GM04503 (cell line): ENCODE results near the gene ADTRP.
"Not testable (repeated sequence)": the region's sequence is repeated elsewhere in the genome, so short reads cannot be mapped to it uniquely, and the experiment has no call there.

ENCODE experiments used
- DNase-seq: peaks from one replicate; pipeline ENCODE4 v3.0.0-alpha.2; 2012; ENCODE audit warnings: low read depth

ADTRP gene

DNA sequence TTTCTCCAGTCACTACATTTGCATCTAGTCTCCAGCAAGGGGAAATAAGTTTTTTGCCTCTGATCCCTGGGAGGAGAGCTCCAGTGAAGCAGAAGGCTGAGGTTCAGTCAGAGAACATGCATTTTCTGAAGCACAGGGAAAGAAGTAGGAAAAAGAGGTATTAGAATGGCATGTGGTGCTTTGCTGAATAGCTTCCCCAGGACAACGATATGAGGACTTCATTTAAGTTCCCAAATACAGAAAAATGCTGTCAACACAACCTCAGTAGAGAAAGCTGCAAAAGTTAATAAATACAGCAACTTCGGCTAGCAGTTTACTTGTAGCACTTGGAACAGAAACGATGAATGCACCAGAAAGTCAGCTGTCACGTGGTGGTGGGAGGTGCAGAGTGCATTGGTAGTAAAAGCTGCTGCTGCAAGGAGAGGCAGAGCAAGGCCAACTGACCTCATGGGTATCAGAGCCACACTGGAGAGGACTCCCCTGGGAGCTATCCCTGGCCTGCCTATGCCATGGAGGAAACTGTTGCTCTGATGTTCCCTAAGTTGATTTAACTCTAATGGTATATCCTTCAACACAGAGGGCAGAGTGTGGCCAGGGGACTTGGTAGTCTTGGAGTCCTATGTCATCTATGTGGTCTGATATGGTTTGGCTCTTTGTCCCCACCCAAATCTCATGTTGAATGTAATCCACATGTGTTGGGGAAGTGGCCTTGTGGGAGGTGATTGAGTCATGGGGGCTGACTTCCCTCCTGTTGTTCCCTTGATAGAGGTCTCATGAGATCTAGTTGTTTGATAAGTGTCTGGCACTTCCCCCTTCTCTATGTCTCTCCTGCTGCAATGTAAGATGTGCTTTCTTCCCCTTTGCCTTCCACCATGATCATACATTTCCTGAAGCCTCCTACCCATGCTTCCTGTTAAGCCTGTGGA, 85.9 kb downstream of the ADTRP start:
- DNase-seq, result no peak

DNA sequence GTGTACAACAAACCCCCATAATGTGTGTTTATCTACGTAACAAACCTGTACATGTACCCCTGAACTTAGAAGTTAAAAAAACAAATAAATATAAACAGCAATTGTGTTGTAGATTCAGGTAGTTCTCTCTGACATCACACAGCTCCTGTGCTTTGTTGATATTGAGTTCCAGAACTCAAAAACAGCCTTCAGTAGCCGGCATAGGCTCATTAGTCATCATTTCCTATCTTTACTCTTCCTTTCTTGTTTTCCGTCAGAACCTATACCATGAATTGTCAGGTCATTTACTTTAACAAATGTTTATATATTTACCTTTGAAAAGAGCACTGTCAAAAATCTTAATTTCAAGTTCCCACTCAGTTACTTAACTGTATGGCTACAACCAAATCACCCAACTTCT, 88.8 kb downstream of the ADTRP start:
- DNase-seq, result no peak

DNA sequence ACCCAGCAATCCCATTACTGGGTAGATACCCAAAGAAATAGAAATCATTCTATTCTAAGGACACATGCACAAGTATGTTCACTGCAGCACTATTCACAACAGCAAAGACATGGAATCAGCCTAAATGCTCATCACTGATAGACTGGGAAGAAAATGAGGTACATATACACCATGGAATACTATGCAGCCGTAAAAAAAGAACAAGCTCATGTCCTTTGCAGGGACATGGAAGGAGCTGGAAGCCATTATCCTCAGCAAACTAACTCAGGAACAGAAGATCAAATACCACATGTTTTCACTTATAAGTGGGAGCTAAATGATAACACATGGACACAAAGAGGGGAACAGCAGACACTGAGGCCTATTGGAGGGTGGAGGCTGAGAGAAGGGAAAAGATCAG, 89.2 kb downstream of the ADTRP start:
- not testable (repeated sequence) for DNase-seq

DNA sequence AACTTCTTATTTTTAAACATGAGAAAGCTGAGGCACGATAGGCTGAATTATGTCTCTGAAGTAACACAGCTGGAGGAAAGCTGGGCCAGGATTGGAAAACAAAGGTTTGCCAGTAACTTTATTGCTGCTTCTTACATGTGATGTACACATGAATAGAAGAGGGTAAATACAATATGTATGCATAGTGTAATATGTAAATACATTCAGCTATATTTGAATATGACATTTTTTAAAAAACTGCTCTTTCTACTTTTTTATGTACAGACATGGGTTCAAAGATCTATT, 90.2 kb downstream of the ADTRP start:
- no peak for DNase-seq

DNA sequence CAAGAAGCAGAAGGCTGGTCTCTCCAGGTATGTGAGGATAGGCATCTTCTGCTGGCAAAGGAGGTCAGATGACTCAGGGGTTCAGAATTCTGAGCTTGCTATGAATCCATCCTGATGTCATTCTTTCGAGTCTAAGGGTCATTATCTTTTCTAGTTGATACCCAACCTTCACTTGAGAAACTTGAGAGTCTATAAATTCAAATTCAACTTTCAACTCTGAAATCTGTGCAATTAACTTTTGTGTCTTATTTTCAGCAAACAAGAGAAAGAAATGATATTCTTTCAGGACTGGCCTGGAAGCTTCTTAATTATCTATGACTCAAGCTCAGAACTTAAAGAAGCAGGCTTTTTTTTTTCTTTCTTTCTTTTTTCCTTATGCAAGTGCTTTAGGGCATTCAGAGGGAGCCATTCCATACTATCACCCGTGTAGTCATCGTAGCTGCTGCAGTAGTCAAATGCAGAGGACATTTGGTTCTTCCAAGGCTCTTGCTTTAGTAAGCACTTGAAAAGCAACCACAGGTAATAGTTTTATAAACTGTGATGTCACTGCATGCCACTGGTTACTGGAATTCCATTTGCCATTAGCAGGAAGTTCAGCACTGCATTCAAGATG, 93.0 kb downstream of the ADTRP start:
- DNase-seq, result peak; percentile 41

DNA sequence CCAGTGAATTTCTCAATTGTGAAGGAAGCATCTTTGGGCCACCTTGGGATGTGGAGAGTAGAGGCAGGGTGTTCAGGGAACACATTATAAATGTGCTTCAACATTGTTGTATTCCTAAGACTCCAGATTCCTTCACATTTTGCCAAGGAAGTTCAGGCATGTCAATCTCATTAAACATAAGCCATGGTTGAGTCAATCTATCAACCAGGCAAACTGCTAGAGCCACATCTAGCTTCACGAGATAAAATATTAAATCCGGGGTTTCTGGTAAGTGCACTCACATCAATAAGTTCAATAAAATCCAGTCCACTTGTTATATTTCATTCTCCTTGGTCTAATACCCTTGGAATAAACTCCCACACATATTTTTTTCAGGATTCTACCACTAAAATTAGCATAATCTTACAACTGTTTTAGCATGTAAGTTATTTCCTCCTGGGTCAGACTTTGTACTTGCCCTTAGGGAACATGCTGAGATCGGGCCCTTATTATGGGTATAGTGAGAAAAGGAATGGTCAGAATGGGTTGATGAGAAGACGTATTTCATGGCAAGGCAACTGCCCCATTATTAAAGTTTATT, 93.6 kb downstream of the ADTRP start:
- no peak for DNase-seq

DNA sequence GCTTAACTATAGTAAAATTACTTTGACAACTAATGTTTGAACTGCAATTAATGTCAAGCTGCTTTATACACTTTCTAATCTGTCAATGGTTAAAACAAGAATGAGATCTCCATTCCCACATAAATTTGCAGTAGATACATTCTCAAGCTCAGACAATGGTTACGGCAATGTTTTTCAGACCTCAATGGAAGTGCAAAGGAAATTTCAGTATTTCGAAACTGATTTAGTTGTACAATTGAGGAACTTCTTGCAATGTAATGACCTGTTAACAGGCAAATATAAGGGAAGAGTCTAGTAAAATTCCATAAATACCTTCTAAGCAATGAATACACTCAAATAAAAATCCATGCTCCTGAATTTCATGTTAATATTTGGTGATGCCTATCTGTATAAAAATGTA, 94.7 kb downstream of the ADTRP start:
- DNase-seq, result no peak

DNA sequence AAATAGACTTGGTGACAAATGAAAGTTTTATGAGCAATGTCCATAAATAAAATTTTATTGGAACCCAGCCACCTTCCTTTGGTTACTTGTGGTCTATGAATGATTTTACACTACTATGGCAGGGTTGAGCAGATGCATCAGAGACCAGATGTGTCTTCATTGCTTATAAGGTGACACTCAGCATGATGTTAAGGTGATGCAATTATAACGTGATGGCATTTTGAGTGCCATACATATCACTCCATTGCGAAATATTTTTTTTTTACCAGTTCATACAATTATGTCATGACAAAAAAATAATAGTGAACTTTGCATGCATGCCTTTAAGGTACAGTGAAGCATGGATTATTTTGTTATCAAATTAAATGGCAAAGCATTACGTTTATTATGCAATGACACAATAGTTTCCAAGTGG, 96.0 kb downstream of the ADTRP start:
- DNase-seq, result no peak

DNA sequence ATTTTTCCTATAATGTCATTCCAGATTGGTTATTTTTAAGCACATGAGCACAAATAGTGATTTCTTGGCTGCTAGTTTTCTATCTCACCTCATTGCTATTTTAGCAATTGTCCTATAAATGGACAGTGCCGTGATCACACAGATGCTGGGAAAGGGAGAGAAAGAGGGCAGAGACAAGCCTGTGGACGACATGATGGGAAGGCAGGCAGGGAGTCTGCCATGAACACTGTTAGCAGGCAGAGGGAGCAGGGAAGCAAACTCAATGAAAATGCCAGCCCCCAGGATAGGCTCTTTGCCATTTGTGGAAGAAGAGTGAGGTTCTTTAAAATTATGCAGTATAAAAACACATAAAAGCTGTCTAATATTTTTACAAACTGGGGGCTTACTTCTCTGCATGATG, 96.8 kb downstream of the ADTRP start:
- DNase-seq, result no peak

DNA sequence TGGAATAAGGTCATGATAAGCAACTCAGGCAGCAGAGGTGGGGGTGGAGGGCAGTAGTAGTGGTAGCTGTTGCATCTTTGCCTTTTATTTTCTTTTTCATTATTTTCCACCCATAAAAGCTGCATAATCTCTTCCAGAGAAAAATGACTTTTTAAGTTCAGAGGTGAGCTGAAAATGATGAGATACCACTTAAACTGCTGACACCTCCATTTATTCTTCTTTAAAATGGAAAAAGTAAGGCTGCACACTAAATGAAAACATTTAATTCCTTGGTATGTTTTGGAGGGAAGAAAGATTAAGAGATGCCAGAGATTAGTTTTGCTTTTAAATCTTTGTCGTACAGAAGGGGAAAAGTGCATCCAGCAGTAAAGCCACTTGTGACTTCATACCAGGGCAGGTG, 97.2 kb downstream of the ADTRP start:
- DNase-seq, result no peak

DNA sequence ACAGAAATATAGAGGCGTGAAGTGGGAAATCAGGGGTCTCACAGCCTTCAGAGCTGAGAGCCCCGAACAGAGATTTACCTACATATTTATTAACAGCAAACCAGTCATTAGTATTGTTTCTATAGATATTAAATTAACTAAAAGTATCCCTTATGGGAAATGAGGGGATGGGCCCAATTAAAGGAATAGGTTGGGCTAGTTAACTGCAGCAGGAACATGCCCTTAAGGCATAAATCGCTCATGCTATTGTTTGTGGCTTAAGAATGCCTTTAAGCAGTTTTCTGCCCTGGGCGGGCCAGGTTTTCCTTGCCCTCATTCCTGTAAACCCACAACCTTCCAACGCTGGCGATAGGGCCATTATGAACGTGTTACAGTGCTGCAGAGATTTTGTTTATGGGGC, 98.1 kb downstream of the ADTRP start:
- not testable (repeated sequence) for DNase-seq

DNA sequence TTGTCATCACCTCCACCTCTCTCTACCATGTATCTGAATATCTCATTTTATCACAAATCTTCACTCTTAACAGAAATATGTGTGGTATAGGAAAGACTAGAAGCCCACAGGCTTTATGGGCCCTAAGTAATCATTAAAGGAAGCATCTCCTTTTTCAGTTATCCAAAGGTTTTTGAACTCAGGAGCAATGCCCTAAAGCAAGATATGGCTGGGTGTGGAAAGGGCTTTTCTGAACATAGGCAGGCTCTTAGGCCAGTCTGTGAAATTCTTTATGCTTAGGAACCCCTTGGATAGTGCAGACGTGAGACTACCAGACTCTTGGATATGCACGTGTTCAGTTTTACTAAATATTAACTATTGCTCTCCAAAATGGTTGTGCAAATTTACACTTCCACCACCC, 99.5 kb downstream of the ADTRP start:
- no peak for DNase-seq

DNA sequence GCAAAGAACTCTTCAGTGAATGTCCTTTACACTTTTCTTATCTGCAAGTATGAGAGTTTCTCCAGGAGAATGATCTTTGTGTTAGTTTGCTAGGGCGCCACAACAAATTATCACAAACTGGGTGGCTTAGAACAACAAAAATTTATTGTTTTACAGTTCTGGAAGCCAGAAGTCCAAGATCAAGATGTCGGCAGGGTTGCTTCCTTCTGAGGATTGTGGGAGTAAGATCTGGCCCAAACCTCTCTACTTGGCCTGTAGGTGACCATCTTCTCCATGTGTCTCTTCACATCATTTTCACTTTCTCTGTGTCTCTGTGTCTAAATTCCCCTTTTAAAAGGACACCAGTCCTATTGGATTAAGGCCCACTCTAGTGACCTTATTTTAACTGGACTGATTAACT, 103.0 kb downstream of the ADTRP start:
- no peak for DNase-seq

DNA sequence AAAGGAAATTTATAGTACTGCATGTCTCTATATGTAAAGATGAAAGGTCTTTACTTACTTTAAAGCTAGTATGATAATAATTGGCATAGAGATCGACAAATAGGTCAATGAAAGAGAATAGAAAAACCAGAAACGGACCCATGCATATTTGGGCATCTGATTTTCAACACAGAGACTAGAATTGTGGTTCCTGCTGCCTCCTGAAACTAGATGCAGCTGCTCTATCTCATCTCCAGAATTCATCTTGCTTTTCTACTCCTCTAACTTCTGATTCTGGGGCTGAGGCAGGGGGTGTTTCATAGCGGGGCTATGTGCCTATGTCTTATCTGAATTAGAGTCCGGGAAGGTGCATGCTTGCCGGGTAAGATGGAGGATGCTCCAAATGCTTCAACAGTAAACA, 105.9 kb downstream of the ADTRP start:
- DNase-seq, result no peak

DNA sequence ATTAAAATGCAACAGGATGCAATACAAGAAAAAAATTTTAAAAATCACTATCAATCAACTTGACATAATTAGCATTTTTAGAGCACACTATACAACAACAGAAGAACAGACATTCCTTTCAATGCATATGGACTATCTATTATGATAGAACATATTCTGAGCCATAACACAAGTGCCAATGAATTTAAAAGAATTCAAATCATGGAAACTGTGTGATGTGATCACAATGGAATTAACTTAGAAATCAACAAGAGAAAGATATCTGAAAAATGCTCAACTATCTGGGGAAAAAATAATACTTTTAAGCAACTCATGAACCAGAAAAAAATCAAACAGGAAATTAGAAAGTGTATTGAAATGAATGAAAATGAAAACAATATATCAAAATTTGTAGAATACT, 106.3 kb downstream of the ADTRP start:
- DNase-seq, result peak; percentile 37

DNA sequence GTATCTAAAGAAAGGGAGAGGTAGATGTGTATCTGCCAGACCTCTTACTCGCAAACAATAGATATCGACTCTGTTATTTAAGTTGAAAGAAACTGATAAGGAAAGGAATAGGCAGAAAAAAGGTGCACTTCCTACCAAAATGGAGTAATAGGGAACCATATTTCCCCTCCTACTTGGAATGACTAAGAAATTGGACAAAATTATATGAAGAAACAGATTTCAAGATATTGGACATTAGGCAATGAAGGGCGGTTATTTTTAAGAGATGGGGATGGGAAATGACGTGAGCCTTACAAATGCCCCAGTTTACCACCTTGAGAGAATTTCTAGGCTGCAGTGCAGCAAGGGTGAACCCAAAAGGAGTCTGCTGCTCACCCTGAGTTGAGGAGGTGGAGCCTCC, 108.9 kb downstream of the ADTRP start:
- DNase-seq, result no peak

DNA sequence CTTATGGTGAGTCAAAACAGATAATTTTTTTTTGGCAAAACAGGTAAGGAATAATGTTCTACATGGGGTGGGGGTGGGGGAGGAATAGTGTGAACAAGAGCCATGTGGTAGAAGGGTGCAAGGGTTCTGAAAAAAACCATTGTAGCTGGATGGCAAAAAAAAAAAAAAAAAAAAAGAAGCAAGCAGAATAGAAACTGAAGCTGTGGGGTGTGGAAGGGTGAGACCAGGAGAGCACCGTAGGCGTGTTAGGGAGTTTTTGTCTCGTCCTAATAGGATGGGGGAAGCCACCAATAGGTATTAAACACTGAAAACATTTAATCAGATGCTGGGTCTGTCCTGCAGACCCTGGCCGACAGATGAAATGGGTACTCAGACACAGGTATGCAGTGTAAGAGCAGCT, 110.1 kb downstream of the ADTRP start:
- no peak for DNase-seq

DNA sequence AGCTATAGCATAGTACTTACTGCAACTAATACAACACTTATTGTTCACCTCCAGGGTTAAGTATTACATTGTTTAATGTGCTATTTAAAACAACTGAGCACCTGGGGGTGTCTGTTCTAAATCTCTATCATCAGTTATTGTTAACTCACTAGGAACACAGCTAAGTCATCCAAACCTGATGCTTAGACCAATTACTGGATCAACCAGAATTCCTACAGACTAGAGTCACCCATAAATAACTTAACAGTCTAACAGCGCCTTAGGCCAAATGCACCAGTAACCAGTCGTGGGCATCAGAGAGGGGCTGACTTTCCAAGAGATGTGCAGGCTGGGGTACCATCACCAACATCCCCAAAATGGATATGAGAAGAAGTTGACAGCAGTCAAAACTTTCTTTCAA, 110.7 kb downstream of the ADTRP start:
- no peak for DNase-seq

DNA sequence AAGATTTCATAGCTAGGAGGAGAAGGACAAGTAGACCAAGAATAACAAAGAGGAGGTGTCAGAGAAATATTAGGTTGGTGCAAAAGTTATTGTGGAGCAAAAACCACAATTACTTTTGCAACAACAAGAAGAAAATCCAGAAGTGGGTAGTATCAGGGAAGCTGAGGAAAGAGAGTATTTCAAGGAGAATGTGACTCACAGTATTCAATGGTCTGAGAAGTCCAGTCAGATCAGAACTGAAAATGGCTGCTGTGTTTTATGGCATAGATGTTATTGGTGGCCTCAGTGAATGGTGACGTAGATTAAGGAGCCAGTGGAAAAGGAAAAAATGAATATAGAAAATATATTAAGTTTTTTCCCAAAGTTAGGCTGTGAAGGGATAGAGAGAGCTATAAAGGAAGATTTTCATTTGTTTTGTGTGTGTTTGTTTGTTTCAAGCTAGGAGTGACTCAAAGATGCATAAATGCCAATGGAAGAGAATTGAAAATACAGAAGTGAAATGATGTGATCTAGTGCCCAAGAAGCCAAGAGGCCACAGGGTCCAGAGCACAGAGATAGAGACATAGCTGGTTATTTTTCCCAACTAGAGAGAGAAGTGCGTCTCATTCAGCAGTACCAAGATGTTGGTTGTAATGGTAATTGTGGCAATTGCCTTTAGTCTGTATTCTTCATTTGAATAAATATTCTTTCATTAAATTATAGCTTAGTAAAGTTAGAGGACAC, 112.8 kb downstream of the ADTRP start:
- no peak for DNase-seq
